NCI-H2196 (cell line): ENCODE measurements around the gene DMXL2.
"Not testable (repeated sequence)": the region's sequence is repeated elsewhere in the genome, so short reads cannot be mapped to it uniquely, and the experiment has no call there.

Experiments used
- DNase-seq: peaks from one replicate; lab custom pipeline; 2025; ENCODE audit not compliant: unreplicated experiment; lab: John Stamatoyannopoulos, UW

Gene DMXL2

GRCh38 chr15:51576286-51576850 is 46.2 kb downstream of the DMXL2 start:
- no peak for DNase-seq

GRCh38 chr15:51575775-51576174 is 46.8 kb downstream of the DMXL2 start:
- no peak for DNase-seq

GRCh38 chr15:51573352-51573751 is 49.2 kb downstream of the DMXL2 start:
- DNase-seq, result not testable (repeated sequence)

GRCh38 chr15:51568939-51569784 is 53.4 kb downstream of the DMXL2 start:
- DNase-seq, result not testable (repeated sequence)

- DNase-seq, result no peak
Measured at GRCh38 chr15:51561271-51561670, 61.3 kb downstream of the DMXL2 start.

GRCh38 chr15:51558876-51559275 is 63.7 kb downstream of the DMXL2 start:
- DNase-seq, result no peak

- no peak for DNase-seq
Measured at GRCh38 chr15:51558411-51558810, 64.2 kb downstream of the DMXL2 start.

GRCh38 chr15:51550841-51551240 is 71.7 kb downstream of the DMXL2 start:
- DNase-seq, result no peak

- DNase-seq, result no peak
Measured at GRCh38 chr15:51547656-51548055, 74.9 kb downstream of the DMXL2 start.

GRCh38 chr15:51536965-51537574 is 85.5 kb downstream of the DMXL2 start:
- DNase-seq, result peak; percentile 3

GRCh38 chr15:51533672-51534398 is 88.7 kb downstream of the DMXL2 start:
- no peak for DNase-seq

- DNase-seq, result no peak
Measured at GRCh38 chr15:51526955-51527354, 95.6 kb downstream of the DMXL2 start.

- no peak for DNase-seq
Measured at GRCh38 chr15:51524376-51524775, 98.2 kb downstream of the DMXL2 start.

- DNase-seq, result no peak
Measured at GRCh38 chr15:51516291-51516690, 106.3 kb downstream of the DMXL2 start.

GRCh38 chr15:51505251-51505650 is 117.3 kb downstream of the DMXL2 start:
- no peak for DNase-seq

- DNase-seq, result no peak
Measured at GRCh38 chr15:51503003-51503402, 119.6 kb downstream of the DMXL2 start.

- no peak for DNase-seq
Measured at GRCh38 chr15:51499379-51499976, 123.1 kb downstream of the DMXL2 start.

- DNase-seq, result no peak
Measured at GRCh38 chr15:51497806-51498205, 124.8 kb downstream of the DMXL2 start.

- no peak for DNase-seq
Measured at GRCh38 chr15:51496246-51496645, 126.3 kb downstream of the DMXL2 start.

GRCh38 chr15:51494411-51495314 is 127.9 kb downstream of the DMXL2 start:
- no peak for DNase-seq
